Measurements from ENCODE around the gene ITGA6.
"Not testable (repeated sequence)": the region's sequence is repeated elsewhere in the genome, so short reads cannot be mapped to it uniquely, and the experiment has no call there.

DNA sequence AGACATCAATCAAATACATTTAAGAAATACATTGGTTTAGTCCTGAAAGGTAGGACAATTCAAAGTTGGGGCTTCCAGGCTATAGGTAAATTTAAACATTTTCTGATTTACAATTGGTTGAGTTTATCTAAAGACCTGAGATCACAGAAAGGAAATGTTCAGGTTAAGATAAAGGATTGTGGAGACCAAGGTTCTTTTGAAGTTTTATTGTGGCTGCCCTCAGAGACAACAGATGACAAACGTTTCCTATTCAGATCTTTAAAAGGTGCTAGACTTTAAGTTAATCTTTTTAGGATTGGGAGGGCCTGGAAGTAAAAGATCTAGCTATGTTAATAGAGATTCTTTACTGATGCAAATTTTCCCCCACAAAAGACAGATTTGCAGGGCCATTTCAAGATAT is 122.4 kb downstream of the ITGA6 start:
- TF ChIP-seq, protein P1, sequence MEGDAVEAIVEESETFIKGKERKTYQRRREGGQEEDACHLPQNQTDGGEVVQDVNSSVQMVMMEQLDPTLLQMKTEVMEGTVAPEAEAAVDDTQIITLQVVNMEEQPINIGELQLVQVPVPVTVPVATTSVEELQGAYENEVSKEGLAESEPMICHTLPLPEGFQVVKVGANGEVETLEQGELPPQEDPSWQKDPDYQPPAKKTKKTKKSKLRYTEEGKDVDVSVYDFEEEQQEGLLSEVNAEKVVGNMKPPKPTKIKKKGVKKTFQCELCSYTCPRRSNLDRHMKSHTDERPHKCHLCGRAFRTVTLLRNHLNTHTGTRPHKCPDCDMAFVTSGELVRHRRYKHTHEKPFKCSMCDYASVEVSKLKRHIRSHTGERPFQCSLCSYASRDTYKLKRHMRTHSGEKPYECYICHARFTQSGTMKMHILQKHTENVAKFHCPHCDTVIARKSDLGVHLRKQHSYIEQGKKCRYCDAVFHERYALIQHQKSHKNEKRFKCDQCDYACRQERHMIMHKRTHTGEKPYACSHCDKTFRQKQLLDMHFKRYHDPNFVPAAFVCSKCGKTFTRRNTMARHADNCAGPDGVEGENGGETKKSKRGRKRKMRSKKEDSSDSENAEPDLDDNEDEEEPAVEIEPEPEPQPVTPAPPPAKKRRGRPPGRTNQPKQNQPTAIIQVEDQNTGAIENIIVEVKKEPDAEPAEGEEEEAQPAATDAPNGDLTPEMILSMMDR (IDR thresholded peaks at IDR 0.05), result not testable (repeated sequence)
- TF ChIP-seq POLR2A (IDR thresholded peaks at IDR 0.05), result not testable (repeated sequence)
